GM12865 (cell line): Measurements from ENCODE around the gene POLRMT.

Experiments used
- DNase-seq: peaks from one replicate; pipeline ENCODE4 v3.0.0; 2010; ENCODE audit warnings: low read depth
- H3K4me3 ChIP-seq: 2 replicates; pipeline ENCODE4 v1.5.1; 2011; ENCODE audit warnings: mild to moderate bottlenecking, low read depth, low read length, control low read depth
- CTCF ChIP-seq: IDR thresholded peaks from 2 replicates; pipeline ENCODE4 v1.5.1; 2011; ENCODE audit warnings: low read length, control low read depth, low read depth, inconsistent platforms; ENCODE audit not compliant: insufficient read depth; ENCODE audit errors: missing control alignments

Gene POLRMT

GRCh38 chr19:656751-657559, 23.6 kb upstream of the POLRMT start:
- no peak overlapping the region for H3K4me3 ChIP-seq
- TF ChIP-seq CTCF: no peak
- no peak for DNase-seq

- no peak for DNase-seq
- no peak for TF ChIP-seq CTCF
- no peak overlapping the region for H3K4me3 ChIP-seq
Measured at GRCh38 chr19:655691-656090, 22.4 kb upstream of the POLRMT start.

- no peak overlapping the region for H3K4me3 ChIP-seq
- no peak for TF ChIP-seq CTCF
- no peak for DNase-seq
Measured at GRCh38 chr19:653425-653824, 20.1 kb upstream of the POLRMT start.

- H3K4me3 ChIP-seq: no peak overlapping the region
- TF ChIP-seq CTCF: no peak
Measured at GRCh38 chr19:652467-653389, 19.4 kb upstream of the POLRMT start.

GRCh38 chr19:651991-652390, 18.7 kb upstream of the POLRMT start:
- DNase-seq: no peak
- no peak for TF ChIP-seq CTCF
- H3K4me3 ChIP-seq: no peak overlapping the region

More at GRCh38 chr19:652467-653389, 19.4 kb upstream of the POLRMT start:
- no peak for DNase-seq

- no peak overlapping the region for H3K4me3 ChIP-seq
- TF ChIP-seq CTCF: no peak
- no peak for DNase-seq
Measured at GRCh38 chr19:651114-651818, 17.9 kb upstream of the POLRMT start.
